ENCODE results near the gene CXCL5. TPM values are rescaled to one million over a fixed set of nuclear protein-coding genes. Genes with fewer than 3 reads are reported as not detected.

CXCL5 gene
- total and polyA plus RNA-seq, 10 of the 15 experiments (the other 5 are each of a cell fraction or from before 2014, with no cell fraction given) = not detected

GRCh38 chr4:73992050-73992449 is 6.4 kb downstream of the CXCL5 start:
- Histone ChIP-seq H3K4me1 (ENCODE audit: control insufficient read depth, insufficient read depth, low read length) (no peaks in the 10 kb centered on the region), H3K36me3 (ENCODE audit: control insufficient read depth in 2 of 2, insufficient read depth in 2 of 2, low read length in 1 of 2) (no peaks in the 10 kb centered on the region), H3K9me3 (replicated peaks; ENCODE audit: control insufficient read depth, insufficient read depth, low read length) (no peaks in the 10 kb centered on the region), H3K79me2 (ENCODE audit: control insufficient read depth, insufficient read depth, low read length) (no peaks in the 10 kb centered on the region), H4K20me1 (ENCODE audit: control insufficient read depth, insufficient read depth) (no peaks in the 10 kb centered on the region), H3K9ac (ENCODE audit: control insufficient read depth, insufficient read depth, low read length) (no peak overlapping the region), H3K27me3 (replicated peaks in 1 of 2; ENCODE audit: control insufficient read depth in 2 of 2, insufficient read depth in 2 of 2, low read length in 1 of 2) (no peaks in the 10 kb centered on the region), H3K4me3 (no peak overlapping the region), H3K27ac (ENCODE audit: control insufficient read depth, insufficient read depth) (no peak overlapping the region), H2AFZ (ENCODE audit: control insufficient read depth, low read depth, low read length) (no peak overlapping the region), H3K4me2 (ENCODE audit: control insufficient read depth, insufficient read depth) (no peak overlapping the region)
- no TSS peak for BruUV-seq (replicated peaks)
- 0% methylated on average over 1 of the region's 1 CpG for WGBS (ENCODE audit: insufficient coverage, insufficient replicate concordance, low lambda C conversion rate, missing lambda C conversion rate)
- in situ Hi-C loops (cut with MboI) = no loop called here
- ChIA-PET SMC1A (ENCODE audit: uncharacterized antibody, unreplicated experiment) (no interaction called here), POLR2A (no interaction called here), RAD21 (ENCODE audit: unreplicated experiment) (no interaction called here), CTCF (no interaction called here)
- intact Hi-C loops (cut with micrococcal nuclease; ENCODE audit: unreplicated experiment) = no loop called here
- FAIRE-seq = no peak
- no peak for ATAC-seq
- no peak for DNase-seq (ENCODE audit: low read depth, low spot score)
- TF ChIP-seq YY1 (IDR thresholded peaks at IDR 0.05; ENCODE audit: low read depth, low read length) (no peak), CHD1 (IDR thresholded peaks at IDR 0.05; ENCODE audit: low read depth, low read length) (no peak), USF2 (IDR thresholded peaks at IDR 0.05; ENCODE audit: borderline replicate concordance, low read depth, low read length) (no peak), MYC (IDR thresholded peaks at IDR 0.05; ENCODE audit: insufficient read depth, insufficient read length, insufficient replicate concordance, low read length, severe bottlenecking) (no peak), SRF (IDR thresholded peaks at IDR 0.05; ENCODE audit: low read depth in 2 of 2, low read length in 2 of 2) (no peak), BMI1 (IDR thresholded peaks at IDR 0.05; ENCODE audit: borderline replicate concordance) (no peak), IKZF1 (conservative IDR thresholded peaks at IDR 0.05) (no peak), ZNF622 (IDR thresholded peaks at IDR 0.05) (no peak), SIX5 (IDR thresholded peaks at IDR 0.05; ENCODE audit: low read depth, low read length, severe bottlenecking) (no peak), FOS (IDR thresholded peaks at IDR 0.05; ENCODE audit: borderline replicate concordance, extremely low read depth, insufficient read length) (no peak), ETV6 (conservative IDR thresholded peaks at IDR 0.05 in 1 of 2, IDR thresholded peaks at IDR 0.05 in 1 of 2; ENCODE audit: borderline replicate concordance in 1 of 2, low read depth in 1 of 2) (no peak)
- TF ChIP-seq, protein P1, sequence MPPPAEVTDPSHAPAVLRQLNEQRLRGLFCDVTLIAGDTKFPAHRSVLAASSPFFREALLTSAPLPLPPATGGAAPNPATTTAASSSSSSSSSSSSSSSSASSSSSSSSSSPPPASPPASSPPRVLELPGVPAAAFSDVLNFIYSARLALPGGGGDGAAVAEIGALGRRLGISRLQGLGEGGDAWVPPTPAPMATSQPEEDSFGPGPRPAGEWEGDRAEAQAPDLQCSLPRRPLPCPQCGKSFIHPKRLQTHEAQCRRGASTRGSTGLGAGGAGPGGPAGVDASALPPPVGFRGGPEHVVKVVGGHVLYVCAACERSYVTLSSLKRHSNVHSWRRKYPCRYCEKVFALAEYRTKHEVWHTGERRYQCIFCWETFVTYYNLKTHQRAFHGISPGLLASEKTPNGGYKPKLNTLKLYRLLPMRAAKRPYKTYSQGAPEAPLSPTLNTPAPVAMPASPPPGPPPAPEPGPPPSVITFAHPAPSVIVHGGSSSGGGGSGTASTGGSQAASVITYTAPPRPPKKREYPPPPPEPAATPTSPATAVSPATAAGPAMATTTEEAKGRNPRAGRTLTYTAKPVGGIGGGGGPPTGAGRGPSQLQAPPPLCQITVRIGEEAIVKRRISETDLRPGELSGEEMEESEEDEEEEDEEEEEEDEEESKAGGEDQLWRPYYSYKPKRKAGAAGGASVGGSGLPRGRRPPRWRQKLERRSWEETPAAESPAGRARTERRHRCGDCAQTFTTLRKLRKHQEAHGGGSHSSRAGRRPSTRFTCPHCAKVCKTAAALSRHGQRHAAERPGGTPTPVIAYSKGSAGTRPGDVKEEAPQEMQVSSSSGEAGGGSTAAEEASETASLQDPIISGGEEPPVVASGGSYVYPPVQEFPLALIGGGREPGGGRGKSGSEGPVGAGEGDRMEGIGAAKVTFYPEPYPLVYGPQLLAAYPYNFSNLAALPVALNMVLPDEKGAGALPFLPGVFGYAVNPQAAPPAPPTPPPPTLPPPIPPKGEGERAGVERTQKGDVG (CRISPR knock-in tag; IDR thresholded peaks at IDR 0.05) = no peak
- TF ChIP-seq, protein P2, sequence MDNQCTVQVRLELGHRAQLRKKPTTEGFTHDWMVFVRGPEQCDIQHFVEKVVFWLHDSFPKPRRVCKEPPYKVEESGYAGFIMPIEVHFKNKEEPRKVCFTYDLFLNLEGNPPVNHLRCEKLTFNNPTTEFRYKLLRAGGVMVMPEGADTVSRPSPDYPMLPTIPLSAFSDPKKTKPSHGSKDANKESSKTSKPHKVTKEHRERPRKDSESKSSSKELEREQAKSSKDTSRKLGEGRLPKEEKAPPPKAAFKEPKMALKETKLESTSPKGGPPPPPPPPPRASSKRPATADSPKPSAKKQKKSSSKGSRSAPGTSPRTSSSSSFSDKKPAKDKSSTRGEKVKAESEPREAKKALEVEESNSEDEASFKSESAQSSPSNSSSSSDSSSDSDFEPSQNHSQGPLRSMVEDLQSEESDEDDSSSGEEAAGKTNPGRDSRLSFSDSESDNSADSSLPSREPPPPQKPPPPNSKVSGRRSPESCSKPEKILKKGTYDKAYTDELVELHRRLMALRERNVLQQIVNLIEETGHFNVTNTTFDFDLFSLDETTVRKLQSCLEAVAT (IDR thresholded peaks at IDR 0.05) = no peak
- TF ChIP-seq, protein P3, sequence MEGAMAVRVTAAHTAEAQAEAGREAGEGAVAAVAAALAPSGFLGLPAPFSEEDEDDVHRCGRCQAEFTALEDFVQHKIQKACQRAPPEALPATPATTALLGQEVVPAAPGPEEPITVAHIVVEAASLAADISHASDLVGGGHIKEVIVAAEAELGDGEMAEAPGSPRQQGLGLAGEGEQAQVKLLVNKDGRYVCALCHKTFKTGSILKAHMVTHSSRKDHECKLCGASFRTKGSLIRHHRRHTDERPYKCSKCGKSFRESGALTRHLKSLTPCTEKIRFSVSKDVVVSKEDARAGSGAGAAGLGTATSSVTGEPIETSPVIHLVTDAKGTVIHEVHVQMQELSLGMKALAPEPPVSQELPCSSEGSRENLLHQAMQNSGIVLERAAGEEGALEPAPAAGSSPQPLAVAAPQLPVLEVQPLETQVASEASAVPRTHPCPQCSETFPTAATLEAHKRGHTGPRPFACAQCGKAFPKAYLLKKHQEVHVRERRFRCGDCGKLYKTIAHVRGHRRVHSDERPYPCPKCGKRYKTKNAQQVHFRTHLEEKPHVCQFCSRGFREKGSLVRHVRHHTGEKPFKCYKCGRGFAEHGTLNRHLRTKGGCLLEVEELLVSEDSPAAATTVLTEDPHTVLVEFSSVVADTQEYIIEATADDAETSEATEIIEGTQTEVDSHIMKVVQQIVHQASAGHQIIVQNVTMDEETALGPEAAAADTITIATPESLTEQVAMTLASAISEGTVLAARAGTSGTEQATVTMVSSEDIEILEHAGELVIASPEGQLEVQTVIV (IDR thresholded peaks at IDR 0.05; ENCODE audit: borderline replicate concordance, partially characterized antibody) = no peak

All from GM12878 (cell line).